BE2C (cell line): ENCODE results near the gene ANKRD11.

Experiments
- DNase-seq: peaks from one replicate; pipeline ENCODE4 v3.0.0-alpha.2; 2020
- H3K27me3 ChIP-seq: fragments of 250-450 bp; sonication (Bioruptor Pico); 2 replicates; pipeline ENCODE4 v1.5.1; 2020; ENCODE audit warnings: mild to moderate bottlenecking
- H3K36me3 ChIP-seq: fragments of 250-450 bp; sonication (Bioruptor Pico); 2 replicates; pipeline ENCODE4 v1.5.1; 2020; ENCODE audit warnings: mild to moderate bottlenecking
- H3K4me1 ChIP-seq: fragments of 250-450 bp; sonication (Bioruptor Pico); 2 replicates; pipeline ENCODE4 v1.5.1; 2020
- H3K4me3 ChIP-seq: 2 replicates; pipeline ENCODE4 v1.5.1; 2011; ENCODE audit warnings: low read depth, low read length
- H3K9me3 ChIP-seq: fragments of 250-450 bp; sonication (Bioruptor Pico); 2 replicates; pipeline ENCODE4 v1.5.1; 2020
- TF ChIP-seq, protein P1 (sequence below): IDR thresholded peaks from 2 replicates; pipeline ENCODE4 v1.5.1; 2012; ENCODE audit warnings: mild to moderate bottlenecking, low read depth, low read length

The ANKRD11 gene

DNA sequence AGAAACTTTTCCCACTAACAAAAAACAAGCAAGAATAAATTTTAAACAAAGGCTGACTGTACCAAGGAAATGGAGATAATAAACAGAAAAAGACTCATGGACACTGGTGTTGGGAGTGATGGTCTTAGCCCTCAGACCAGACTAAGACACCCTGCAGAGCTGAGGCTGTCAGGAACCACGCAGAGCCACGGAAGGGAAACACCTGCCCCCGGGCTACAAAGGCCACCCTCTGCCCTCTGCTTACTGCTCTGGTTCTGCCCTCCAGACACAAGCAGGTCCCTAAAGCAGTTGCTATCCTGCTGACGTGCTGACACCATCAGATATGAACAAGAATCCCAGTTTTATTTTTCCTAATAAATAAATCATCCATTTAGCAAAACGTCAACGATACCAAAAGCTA is 80.0 kb downstream of the ANKRD11 start:
- no peaks in the 10 kb centered on the region for H3K9me3 ChIP-seq
- H3K4me3 ChIP-seq, result no peak overlapping the region
- no peaks in the 10 kb centered on the region for H3K27me3 ChIP-seq
- peak; percentile 46 for DNase-seq
- peaks cover 48% of the 10 kb centered on the region for H3K4me1 ChIP-seq
- no peaks in the 10 kb centered on the region for H3K36me3 ChIP-seq
- TF ChIP-seq, protein P1, sequence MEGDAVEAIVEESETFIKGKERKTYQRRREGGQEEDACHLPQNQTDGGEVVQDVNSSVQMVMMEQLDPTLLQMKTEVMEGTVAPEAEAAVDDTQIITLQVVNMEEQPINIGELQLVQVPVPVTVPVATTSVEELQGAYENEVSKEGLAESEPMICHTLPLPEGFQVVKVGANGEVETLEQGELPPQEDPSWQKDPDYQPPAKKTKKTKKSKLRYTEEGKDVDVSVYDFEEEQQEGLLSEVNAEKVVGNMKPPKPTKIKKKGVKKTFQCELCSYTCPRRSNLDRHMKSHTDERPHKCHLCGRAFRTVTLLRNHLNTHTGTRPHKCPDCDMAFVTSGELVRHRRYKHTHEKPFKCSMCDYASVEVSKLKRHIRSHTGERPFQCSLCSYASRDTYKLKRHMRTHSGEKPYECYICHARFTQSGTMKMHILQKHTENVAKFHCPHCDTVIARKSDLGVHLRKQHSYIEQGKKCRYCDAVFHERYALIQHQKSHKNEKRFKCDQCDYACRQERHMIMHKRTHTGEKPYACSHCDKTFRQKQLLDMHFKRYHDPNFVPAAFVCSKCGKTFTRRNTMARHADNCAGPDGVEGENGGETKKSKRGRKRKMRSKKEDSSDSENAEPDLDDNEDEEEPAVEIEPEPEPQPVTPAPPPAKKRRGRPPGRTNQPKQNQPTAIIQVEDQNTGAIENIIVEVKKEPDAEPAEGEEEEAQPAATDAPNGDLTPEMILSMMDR, result no peak

DNA sequence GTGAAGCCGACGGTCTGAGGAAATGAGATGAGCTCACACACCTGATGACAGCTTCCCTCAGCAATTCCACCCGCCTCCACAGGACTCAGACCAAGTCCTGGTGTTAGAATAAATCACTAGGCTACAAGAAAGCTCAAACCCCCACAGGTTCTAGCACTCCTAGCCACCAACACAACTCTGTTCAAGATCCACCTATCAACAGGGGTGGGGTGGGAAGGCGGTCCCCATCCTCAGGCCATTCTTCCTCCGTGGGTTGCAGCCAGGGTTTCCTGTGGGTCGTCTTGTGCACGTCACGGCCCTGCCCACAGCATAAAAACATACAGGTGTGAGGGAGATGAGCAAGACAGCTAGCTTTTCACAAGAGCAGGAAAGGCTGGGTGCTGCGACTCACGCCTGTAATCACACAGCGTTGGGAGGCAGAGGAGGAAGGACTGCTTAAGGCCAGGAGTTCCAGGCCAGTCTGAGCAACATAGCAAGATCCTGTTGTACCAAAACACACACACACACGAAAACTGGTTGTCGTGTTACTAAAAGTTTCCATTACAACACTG is 81.1 kb downstream of the ANKRD11 start:
- H3K36me3 ChIP-seq, result no peaks in the 10 kb centered on the region
- H3K4me3 ChIP-seq, result no peak overlapping the region
- H3K4me1 ChIP-seq, result peaks cover 45% of the 10 kb centered on the region
- TF ChIP-seq, protein P1, result no peak
- DNase-seq, result no peak
- no peaks in the 10 kb centered on the region for H3K27me3 ChIP-seq
- H3K9me3 ChIP-seq, result no peaks in the 10 kb centered on the region

- Histone ChIP-seq H3K36me3 (no peaks in the 10 kb centered on the region), H3K4me3 (no peak overlapping the region), H3K4me1 (peaks cover 36% of the 10 kb centered on the region), H3K9me3 (no peaks in the 10 kb centered on the region), H3K27me3 (no peaks in the 10 kb centered on the region)
- TF ChIP-seq, protein P1, result no peak
- no peak for DNase-seq
These were observed 82.0 kb downstream of the ANKRD11 start for GRCh38 chr16:89408315-89408714.

DNA sequence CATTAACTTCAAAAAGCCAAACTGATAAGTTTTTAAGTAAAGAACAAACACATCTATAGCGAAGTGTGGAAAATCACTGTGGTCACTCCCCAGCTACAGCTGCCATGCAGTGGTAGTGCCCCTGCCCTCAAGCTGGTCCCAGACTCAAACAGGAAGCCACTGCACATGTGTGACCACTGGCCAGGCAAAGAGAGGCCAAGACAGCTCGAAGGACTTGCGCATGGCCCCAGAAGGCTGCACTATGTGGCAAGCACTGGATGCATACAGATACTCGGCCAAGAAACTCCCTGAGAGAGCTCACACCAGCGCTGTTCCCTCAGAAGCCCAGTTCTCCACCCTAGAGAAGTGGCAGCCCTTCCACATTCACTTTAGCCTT is 82.4 kb downstream of the ANKRD11 start:
- Histone ChIP-seq H3K4me1 (peaks cover 32% of the 10 kb centered on the region), H3K27me3 (no peaks in the 10 kb centered on the region), H3K4me3 (no peak overlapping the region), H3K36me3 (no peaks in the 10 kb centered on the region), H3K9me3 (no peaks in the 10 kb centered on the region)
- no peak for DNase-seq
- TF ChIP-seq, protein P1, result no peak

- peaks cover 27% of the 10 kb centered on the region for H3K4me1 ChIP-seq
- no peak overlapping the region for H3K4me3 ChIP-seq
- no peaks in the 10 kb centered on the region for H3K27me3 ChIP-seq
- TF ChIP-seq, protein P1, result no peak
- DNase-seq, result no peak
- H3K36me3 ChIP-seq, result no peaks in the 10 kb centered on the region
- no peaks in the 10 kb centered on the region for H3K9me3 ChIP-seq
These were observed 83.0 kb downstream of the ANKRD11 start for GRCh38 chr16:89407282-89407924.

DNA sequence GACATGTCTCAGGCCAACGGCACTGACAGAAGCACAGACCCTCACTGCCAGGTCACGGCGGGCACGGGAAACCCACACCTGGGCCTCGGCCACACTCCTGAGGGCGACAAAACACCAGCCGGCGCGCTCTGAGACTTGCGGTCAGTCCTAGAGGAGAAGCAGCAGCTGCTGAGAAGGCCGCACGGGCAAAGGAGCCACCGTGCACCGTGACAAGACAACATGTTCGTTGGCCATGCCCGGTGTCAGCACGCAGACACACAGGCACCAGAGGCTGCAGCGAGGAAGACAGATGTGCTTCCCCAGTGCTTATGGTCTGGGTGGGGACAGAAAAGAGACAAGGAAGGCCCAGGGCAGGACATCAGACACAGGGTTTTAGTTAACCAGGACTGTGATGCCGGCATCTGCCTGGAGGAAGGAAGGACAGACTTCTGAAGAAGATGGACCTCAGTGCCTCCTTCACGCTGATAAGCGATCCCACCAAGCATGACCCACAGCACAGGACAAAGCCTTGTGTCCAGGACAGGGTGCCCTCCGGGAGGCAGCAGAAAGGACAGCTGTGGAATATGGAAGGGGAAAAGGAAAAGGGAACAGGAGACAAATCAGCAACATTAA is 84.0 kb downstream of the ANKRD11 start:
- no peak overlapping the region for H3K4me3 ChIP-seq
- no peaks in the 10 kb centered on the region for H3K27me3 ChIP-seq
- peak; percentile 65 for DNase-seq
- no peaks in the 10 kb centered on the region for H3K9me3 ChIP-seq
- TF ChIP-seq, protein P1, result no peak
- H3K36me3 ChIP-seq, result no peaks in the 10 kb centered on the region
- peaks cover 30% of the 10 kb centered on the region for H3K4me1 ChIP-seq
